Measurements from ENCODE around the gene PBRM1. TPM values are rescaled to one million over a fixed set of nuclear protein-coding genes. Genes with fewer than 3 reads are reported as not detected.

The PBRM1 gene
- total and polyA plus RNA-seq, 2 of the 8 experiments (the other 6 are each of a cell fraction or from before 2014, with no cell fraction given): 19.3 to 65.8 TPM

- peaks cover 12 to 54% of the 10 kb centered on the region in 2 experiments for H3K79me2 ChIP-seq (ENCODE audit: control insufficient read depth in 1 of 2, insufficient read depth in 2 of 2, low read length in 2 of 2)
- peaks cover 26% of the 10 kb centered on the region for H3K23me2 ChIP-seq (ENCODE audit: low read depth, low read length)
- peaks cover 7 to 33% (median 19%) of the 10 kb centered on the region in 4 experiments for H3K4me1 ChIP-seq (replicated peaks in 1 of 4; ENCODE audit: control insufficient read depth in 3 of 4, insufficient read depth in 4 of 4, low read length in 3 of 4)
- no peak overlapping the region for H4K8ac ChIP-seq (ENCODE audit: extremely low read depth, insufficient read depth, low read length)
- no peak overlapping the region for H3K4ac ChIP-seq (replicated peaks; ENCODE audit: insufficient read length, low read depth, low read length)
- no peak for DNase-seq (ENCODE audit: low read depth in 1 of 2, low spot score in 2 of 2)
- H2BK20ac ChIP-seq (ENCODE audit: low read length): no peak overlapping the region
- H3K4me2 ChIP-seq (ENCODE audit: insufficient read depth in 1 of 2, low read depth in 2 of 2, low read length in 2 of 2): peak overlapping the region; percentile 39 to 89; a peak in 2 of 4 replicates
- no peak overlapping the region for H3K23ac ChIP-seq (ENCODE audit: insufficient read length)
- H2BK5ac ChIP-seq (ENCODE audit: low read depth, low read length): no peak overlapping the region
- H2BK15ac ChIP-seq (ENCODE audit: low read length): no peak overlapping the region
- H3K27me3 ChIP-seq (replicated peaks in 1 of 4; ENCODE audit: control insufficient read depth in 3 of 4, extremely low read depth in 1 of 4, insufficient read depth in 3 of 4, low read length in 3 of 4): no peaks in the 10 kb centered on the region
- H2BK120ac ChIP-seq (replicated peaks; ENCODE audit: low read depth, low read length): no peak overlapping the region
- peaks cover 28% of the 10 kb centered on the region for H3K79me1 ChIP-seq (ENCODE audit: low read depth, low read length)
- no peak overlapping the region for H3K18ac ChIP-seq (ENCODE audit: extremely low read depth, low read length)
- H3K4me3 ChIP-seq (ENCODE audit: extremely low read depth in 1 of 4, insufficient read depth in 2 of 4, low read depth in 3 of 4, low read length in 4 of 4): peak overlapping the region in 2 of 4 experiments; percentile 3 to 31; a peak in 3 of 8 replicates
- H3K9me3 ChIP-seq (ENCODE audit: insufficient read depth in 2 of 2, low read depth in 1 of 2, low read length in 1 of 2): no peaks in the 10 kb centered on the region
- no peak overlapping the region for H4K5ac ChIP-seq (ENCODE audit: insufficient read length, low read depth, low read length)
- H2AK5ac ChIP-seq (ENCODE audit: low read depth, low read length): no peak overlapping the region
- POLR2A ChIA-PET (ENCODE audit: partially characterized antibody): interaction anchor here (0.6 to 2.6 kb wide), 17 partner anchors 9 to 111 kb away, joined by 3 to 16 read pairs (median 4); partner anchors contain the start of gene TNNC1
- no peak overlapping the region for H3K9ac ChIP-seq (replicated peaks in 1 of 4; ENCODE audit: extremely low read depth in 1 of 4, low read depth in 3 of 4, low read length in 3 of 4)
- TF ChIP-seq FOSL1 (IDR thresholded peaks at IDR 0.05; ENCODE audit: insufficient read depth, low read depth, low read length) (no peak), CBX5 (IDR thresholded peaks at IDR 0.05; ENCODE audit: low read depth, low read length) (no peak), SP4 (IDR thresholded peaks at IDR 0.05; ENCODE audit: low read length) (no peak), SAP30 (IDR thresholded peaks at IDR 0.05; ENCODE audit: insufficient read depth, insufficient replicate concordance, low read length) (no peak), CHD1 (IDR thresholded peaks at IDR 0.05; ENCODE audit: low read depth, low read length) (no peak), TBP (IDR thresholded peaks at IDR 0.05; ENCODE audit: low read depth, low read length) (no peak), CHD2 (IDR thresholded peaks at IDR 0.05; ENCODE audit: low read length) (no peak), BACH1 (IDR thresholded peaks at IDR 0.05; ENCODE audit: low read length) (no peak), TEAD4 (IDR thresholded peaks at IDR 0.05; ENCODE audit: low read depth, low read length) (no peak)
- CTCF ChIA-PET (ENCODE audit: partially characterized antibody): interaction anchor here (0.8 to 1.0 kb wide), 4 partner anchors 9 to 63 kb away, joined by 3 to 5 read pairs (median 4); no protein-coding TSS in a partner anchor
- no peak overlapping the region for H4K91ac ChIP-seq (replicated peaks; ENCODE audit: insufficient read length, low read length)
- 91% methylated on average over 19 of the region's 19 CpGs; no CpG with 5 or more reads in 1 of the 2 experiments for WGBS, 2 experiments (ENCODE audit: extremely low coverage in 1 of 2, insufficient coverage in 1 of 2, insufficient read length in 1 of 2, insufficient replicate concordance in 2 of 2, low coverage in 1 of 2, low lambda C conversion rate in 2 of 2, missing lambda C conversion rate in 1 of 2)
- no peak overlapping the region for H2BK12ac ChIP-seq (ENCODE audit: low read depth, low read length)
- no peak overlapping the region for H3K27ac ChIP-seq (ENCODE audit: low read depth, low read length)
- H3K56ac ChIP-seq (replicated peaks; ENCODE audit: insufficient read length, low read depth, low read length): no peak overlapping the region
- FAIRE-seq: no peak
- H3K36me3 ChIP-seq (ENCODE audit: control insufficient read depth in 2 of 4, insufficient read depth in 4 of 4, low read length in 3 of 4): peaks cover 0 to 3% (median 0%) of the 10 kb centered on the region in 4 experiments; a peak in 4 of 8 replicates
- H2AFZ ChIP-seq (ENCODE audit: low read length): no peak overlapping the region
- H3K14ac ChIP-seq (ENCODE audit: insufficient read length): no peak overlapping the region
- H4K20me1 ChIP-seq (replicated peaks in 1 of 2; ENCODE audit: control insufficient read depth in 1 of 2, insufficient read depth in 2 of 2, low read length in 2 of 2): peaks cover 10 to 31% of the 10 kb centered on the region in 2 experiments
These were observed 150.2 kb downstream of the PBRM1 start for GRCh38 chr3:52535411-52536111.

Data from H1 (cell line).